ENCODE results near the gene CMBL.
"Not testable (repeated sequence)": the region's sequence is repeated elsewhere in the genome, so short reads cannot be mapped to it uniquely, and the experiment has no call there.

Gene CMBL

DNA sequence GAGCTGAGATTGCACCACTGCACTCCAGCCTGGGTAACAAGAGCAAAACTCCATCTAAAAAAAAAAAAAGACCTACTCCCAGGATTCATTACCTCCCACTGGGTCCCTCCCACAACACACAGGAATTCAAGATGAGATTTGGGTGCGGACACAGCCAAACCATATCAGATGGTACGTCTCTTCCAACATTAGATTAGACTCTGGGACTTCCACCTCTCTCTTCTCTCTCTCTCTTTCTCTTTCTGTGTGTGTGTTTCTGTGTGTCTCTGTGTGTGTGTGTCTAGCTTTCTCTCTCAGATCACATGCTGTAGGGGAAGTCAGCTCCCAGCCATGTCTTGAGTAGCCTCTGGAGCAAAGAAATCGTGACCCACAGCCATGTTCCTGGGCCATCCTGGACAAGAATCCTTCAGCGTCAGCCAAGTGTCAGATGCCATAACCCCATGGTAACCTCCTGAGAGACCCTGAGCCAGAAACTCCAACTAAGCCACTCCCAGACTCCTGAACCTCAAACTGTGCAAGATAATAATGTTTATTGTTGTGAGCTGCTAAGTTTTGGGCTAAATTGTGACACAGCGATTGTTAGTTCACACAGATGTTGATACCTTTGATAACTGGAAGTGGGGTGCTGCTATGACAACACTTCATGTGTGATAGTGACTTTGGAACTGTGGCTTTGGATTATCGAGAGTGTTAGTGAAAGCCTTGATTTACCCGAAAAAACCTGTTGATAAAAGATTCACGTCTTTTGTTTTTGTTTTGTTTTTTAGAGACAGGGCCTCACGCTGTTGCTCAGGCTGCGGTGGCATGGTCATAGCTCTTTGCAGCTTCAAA is 4.1 kb upstream of the CMBL start:
- in situ Hi-C loops (cut with HindIII; ENCODE audit: low sequenced_read_pairs) = no loop called here

DNA sequence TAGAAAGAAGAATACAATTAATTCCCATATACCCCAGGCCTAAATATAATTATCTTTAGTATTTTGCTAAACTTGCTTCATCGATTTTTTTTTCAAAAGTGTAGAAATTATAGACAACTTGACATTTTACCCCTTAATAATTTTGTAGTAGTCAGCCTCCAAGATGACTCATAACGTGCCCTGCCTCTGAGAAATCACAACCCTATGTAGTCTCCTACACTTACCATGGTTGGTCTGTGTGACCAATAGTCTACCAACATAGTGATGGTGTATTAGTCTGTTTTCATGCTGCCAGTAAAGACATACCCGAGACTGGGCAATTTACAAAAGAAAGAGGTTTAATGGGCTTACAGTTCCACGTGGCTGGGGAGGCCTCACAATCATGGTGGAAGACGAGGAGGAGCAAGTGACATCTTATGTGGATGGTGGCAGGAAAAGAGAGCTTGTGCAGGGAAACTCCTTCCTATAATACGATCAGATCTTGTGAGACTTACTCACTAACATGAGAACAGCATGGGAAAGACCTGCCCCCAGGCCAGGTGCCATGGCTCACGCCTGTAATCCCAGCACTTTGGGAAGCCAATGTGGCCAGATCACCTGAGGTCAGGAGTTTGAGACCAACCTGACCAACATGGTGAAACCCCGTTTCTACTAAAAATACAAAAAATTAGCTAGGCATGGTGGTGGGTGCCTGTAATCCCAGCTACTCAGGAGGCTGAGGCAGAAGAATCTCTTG is 3.3 kb upstream of the CMBL start:
- in situ Hi-C loops (cut with HindIII; ENCODE audit: low sequenced_read_pairs) = not testable (repeated sequence)

DNA sequence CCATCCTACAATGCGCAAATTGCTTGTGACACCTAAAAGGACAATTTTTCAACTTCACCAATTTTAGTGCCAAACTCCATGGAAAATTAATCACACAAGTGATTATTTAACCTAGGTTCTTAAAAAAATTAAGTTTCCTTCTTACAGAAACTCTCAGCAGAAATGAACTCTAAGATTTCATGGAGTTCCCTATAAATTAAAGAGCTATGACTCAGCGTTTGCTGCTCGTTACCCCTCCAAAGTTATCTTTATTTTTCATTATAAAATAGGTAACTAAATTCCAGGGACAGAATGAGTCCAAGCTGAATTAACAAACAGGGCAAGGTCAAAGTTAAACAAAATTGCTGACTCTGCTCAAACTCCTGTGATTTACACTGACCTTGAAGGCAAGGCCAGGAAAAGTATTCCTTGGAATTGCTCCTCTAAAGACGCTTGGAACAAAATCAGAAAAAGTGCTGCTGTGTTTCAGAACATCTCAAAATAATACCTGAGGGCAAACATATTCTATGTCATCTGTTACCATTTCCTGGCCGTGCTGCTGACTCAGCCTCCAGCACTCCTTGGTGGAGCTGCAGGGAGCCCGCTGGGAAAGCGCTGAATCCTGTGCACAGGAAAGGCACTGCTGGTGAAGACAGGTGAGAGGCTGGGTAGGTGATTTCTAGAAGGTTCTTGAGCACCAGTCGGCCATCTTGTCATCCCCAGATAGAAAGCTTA is 2.5 kb upstream of the CMBL start:
- in situ Hi-C loops (cut with HindIII; ENCODE audit: low sequenced_read_pairs) = no loop called here

DNA sequence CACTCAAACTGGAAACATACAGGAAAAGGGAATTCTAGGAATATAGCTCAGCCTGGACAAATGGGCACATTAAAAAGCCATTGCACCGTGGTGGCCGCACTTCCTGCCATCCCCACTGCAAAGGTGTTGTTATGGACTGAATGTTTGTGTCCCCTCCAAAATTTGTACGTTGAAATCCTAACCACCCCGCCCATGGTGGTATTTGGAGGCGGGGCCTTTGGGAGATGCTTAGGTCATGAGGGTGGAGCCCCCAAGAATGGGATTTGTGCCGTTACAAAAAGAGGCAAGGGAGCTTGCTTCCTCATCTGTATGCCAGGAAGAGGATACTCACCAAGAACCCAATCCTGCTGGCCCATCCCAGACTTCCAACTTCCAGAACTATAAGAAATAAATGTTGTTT is 1.1 kb upstream of the CMBL start:
- in situ Hi-C loops (cut with HindIII; ENCODE audit: low sequenced_read_pairs) = no loop called here

DNA sequence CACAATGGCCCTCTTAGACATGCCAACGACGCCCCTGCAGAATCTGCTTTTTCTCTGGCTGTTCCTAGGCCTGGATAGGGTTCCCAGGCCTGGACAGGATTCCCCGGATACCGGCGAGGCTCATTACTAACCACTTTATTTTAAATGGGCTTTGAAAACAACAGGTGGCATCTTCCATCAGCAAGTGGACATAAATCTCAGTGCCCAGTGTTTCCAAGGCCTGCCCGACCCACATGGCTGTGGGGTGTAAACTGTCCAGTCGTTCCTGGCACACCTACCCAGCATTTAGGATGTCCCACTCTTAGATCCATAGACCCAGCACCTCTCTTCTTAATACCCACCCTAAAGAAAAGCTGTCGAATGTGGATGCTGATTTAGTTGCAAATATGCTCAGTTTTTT is 896 bp downstream of the CMBL start:
- in situ Hi-C loops (cut with HindIII; ENCODE audit: low sequenced_read_pairs) = no loop called here

DNA sequence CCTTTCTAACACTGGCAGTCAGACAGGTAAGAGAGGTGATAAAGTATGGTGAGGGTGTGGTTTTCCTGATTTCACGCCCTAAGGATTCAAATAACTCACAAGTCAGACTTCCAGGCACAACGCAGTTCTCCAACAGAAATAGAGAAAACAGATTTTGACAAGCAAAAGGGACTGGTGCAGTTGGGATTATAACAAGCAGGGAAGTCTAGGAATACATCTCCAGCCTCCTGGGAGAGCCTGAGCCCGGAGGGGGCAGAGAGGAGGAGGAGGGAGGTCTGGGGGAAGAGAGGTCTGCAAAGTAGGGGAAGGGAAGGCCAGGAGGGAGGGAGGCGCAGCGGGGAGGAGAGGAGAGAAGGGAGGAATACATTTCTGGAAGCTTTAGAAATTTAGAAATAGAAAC is 1.6 kb downstream of the CMBL start:
- in situ Hi-C loops (cut with HindIII; ENCODE audit: low sequenced_read_pairs) = no loop called here

DNA sequence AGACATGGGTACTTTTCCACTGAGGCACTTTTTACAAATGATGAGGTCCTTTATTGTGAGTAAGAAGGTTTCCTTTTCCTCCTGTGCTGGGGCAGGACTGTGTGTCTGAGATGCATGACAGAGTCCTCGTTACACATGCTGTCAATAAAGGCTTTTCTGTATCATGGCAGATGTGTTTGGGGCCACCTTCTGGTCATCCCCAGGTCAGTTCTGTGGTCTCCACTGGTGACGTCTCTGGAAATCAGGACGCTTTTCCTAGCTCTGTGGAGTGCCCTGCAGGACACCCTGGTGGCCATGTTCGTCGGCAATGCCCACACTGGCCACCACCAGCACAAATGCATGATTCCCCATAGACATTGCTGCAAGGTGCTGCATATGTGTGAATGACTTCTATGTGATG is 2.8 kb downstream of the CMBL start:
- in situ Hi-C loops (cut with HindIII; ENCODE audit: low sequenced_read_pairs) = no loop called here

DNA sequence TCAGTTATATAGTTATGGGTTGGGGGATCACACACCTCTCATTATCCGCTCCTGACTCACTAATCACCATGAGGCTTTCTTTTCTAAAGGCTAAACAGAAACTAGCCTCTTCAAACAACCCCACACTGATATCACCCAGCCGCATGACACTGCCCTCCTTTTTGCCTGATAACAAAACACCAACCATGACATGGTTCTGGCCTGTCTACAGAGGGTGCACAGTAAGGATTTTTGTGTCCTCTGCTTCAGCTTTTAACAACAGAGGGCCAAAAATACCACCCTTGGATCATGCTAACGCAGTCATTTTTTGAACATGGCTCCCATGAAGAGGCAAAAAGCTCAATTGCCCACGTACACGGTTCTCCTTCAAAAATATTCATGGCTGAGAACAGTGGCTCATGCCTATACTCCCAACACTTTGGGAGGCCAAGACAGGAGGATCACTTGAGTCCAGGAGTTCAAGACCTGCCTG is 4.0 kb downstream of the CMBL start:
- in situ Hi-C loops (cut with HindIII; ENCODE audit: low sequenced_read_pairs) = no loop called here

DNA sequence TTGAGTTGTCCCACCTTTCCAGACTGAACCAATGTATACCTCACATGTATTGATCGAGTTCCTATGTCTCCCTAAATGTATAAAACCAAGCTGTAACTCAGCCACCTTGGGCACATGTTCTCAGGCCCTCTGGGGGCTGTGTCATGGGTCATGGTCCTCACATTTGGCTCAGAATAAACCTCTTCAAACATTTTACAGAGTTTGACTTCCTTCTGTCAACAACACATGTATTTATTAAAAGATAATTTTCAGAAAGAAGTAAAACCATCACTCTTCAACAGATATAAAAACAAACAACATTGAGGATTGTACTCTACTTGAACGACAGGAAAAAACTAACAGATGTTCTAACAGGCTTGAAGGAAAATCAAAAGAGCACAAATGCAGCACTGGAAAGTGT is 4.5 kb downstream of the CMBL start:
- in situ Hi-C loops (cut with HindIII; ENCODE audit: low sequenced_read_pairs) = no loop called here

DNA sequence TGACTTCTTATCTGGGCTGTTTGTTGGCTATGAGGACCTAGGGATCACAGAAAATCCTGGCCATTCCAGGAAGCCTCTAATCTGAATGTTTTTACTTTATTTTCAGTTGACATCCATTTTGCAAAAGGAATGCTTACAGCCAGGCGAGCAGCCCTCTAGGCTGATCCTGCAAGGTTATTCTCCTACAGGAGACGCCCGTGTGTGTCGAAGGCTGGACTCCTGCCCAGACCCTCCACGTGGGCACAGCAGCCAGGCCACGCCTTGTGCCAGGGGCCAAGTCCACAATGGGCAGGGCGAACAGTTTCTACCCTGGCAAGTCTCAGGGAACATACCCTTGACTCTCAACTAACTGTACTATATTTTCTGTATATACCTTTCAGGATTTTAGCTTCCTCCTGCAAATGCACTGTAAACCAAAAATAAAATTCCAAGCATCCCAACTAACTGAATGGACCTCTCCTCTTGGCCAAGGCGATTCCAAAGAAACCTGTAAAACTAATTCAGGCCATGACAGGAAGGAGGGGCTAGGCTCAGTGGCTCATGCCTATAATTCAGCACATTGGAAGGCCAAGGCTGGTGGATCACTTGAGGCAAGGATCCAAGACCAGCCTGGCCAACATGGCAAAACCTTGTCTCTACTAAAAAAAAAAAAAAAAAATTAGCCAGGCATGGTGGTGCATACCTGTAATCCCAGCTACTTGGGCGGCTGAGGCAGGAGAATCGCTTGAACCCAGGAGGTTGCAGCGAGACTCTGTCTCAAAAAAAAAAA is 5.7 kb downstream of the CMBL start:
- in situ Hi-C loops (cut with HindIII; ENCODE audit: low sequenced_read_pairs) = no loop called here

DNA sequence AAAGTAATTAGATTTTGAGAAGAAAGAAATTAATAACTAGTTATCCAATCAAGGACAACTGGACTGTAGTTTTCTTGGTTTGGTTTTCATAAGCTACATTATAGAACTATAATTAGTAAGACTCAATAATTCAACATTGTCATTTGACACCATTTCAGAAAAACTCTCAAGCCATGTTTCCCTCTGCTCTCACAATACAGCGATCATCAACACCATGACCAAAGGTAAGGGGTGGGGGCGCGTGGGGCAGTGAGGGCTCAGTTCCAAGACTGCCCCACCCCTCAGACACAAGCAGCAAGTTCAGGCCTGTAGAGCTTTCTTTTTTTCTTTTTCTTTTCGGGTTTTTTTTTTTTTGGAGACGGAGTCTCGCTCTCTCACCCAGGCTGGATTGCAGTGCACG is 6.4 kb downstream of the CMBL start:
- in situ Hi-C loops (cut with HindIII; ENCODE audit: low sequenced_read_pairs) = no loop called here

DNA sequence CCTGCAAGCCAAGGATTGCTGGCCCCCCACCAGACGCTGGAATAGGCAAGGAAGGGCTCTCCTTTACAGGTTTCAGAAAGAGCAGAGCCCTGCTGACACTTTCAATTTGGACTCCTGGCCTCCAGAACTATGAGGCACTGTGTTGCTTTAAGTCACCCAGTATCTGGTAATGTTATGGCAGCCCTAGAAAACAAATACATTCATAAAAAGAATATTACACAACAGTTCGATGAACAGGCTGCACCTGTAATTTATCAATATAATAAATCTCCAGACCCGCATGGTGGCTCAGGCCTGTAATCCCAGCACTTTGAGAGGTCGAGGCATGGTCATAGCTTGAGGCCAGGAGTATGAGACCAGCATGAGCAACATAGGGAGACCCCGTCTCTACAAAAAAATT is 7.5 kb downstream of the CMBL start:
- in situ Hi-C loops (cut with HindIII; ENCODE audit: low sequenced_read_pairs) = no loop called here

DNA sequence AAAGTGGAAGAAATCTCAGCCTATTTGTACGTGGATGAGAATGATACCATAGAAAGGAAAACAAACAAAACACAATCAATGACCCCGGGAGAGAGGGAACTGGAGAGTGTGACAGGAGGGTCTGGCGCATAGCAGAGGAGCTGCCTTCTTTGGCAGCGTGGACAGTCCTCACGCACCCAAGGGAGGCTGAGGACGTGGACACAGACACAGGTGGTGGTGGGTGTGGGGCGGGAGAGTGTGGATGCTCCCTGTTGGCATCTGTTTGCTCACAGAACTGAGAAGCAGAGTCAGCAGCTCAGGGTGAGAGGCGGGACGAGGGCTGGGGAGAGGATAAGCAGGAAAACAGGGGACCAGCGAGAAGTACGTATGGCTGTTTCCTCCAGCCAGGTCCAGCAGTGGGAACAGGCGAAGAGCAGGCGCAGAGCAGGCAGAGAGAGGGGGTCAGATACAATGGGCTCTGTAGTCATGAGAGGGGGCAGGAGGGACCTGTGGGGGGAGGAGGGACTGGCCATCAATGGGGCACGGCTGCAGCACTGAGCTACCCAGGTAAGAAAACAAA is 10.0 kb downstream of the CMBL start:
- in situ Hi-C loops (cut with HindIII; ENCODE audit: low sequenced_read_pairs) = no loop called here

DNA sequence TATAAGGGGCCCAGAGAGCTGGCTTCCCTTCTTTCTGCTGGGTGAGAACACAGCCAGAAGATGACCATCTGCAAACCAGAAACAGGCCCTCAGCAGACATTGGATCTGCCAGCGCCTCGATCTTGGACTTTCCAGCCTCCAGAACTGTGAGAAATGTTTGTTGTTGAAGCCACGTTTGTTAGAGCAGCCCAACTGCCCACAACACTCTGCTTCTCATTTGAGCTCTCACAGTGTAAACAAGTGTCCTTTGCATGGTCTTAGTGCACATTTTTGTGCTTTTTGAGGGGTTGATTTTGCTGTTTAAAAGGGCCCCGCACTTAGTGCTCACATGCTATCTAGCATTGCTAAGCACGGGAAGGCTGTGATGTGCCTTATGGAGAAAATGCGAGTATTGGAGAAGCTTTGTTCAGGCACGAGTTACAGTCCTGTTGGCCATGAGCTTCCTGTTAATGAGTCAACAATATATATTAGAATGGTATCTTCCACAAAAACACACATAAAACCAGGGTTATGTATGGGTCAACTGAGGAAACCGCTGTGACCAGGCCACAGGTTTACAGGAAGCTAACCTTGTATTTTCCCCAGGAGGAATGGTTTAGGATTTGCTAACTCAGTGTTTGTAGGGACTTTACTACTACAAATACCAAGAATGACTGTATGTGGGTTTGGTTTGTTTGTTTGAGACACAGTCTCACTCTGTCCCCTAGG is 11.9 kb downstream of the CMBL start:
- in situ Hi-C loops (cut with HindIII; ENCODE audit: low sequenced_read_pairs) = no loop called here

DNA sequence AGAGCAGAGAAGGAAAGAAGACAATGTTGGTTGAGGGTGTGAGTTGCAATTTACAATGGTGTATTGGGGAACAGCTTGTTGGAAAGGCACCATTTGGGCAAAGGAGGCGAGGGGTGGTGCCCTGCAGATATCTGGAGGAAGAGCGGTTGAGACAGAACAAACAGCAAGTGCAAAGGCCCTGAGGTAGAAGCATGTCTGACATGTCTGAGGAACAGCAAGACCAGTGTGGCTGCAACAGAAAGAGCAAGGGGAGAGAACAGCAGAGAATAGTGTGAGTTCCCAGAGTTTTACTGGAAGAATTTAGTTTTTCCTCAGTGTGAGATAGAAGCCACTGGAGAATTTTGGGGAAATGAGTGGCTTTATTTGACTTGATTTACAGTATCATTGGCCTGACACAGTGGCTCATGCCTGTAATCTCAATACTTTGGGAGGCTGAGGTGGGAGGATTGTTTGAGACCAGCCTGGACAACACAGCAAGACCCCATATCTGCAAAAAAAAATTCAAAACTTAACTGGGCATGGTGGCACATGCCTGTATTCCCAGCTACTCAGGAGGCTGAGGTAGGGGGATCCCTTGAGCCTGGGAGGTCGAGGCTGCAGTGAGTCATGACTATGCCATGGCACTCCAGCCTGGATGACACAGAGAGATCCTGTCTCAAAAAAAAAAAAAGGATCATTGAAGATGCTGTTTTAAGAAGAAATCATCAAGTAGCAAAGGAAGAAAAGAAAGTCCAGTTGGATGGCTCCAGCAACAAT is 13.6 kb downstream of the CMBL start:
- in situ Hi-C loops (cut with HindIII; ENCODE audit: low sequenced_read_pairs) = no loop called here

DNA sequence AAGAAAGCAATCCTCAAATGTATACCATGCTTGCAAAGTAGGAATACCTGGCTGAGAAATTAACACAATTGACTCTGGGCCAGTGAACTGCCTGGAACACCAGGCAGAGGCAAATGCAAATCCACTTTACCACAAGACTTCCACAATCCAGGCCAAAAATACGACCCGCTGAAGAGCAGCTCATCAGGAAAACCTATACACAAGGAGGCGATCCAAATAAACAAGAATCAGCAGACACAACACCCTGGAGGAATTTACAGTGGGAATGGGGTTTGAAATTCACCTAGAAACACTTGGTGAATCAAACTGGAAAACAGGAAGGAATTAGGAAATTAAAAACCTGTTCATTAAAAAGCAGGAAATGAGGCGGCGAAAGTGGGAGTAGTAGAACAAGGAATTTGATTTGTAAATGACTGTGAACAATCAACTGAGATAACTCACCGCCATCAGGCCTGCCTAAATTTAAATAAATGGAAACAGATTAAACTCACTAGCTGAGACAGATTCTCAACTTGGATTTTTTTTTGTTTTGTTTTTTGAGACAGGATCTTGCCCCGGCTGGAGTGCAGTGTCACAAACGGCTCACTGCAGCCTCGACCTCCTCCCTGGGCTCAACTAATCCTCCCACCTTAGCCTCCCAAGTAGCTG is 15.9 kb downstream of the CMBL start:
- in situ Hi-C loops (cut with HindIII; ENCODE audit: low sequenced_read_pairs) = no loop called here

DNA sequence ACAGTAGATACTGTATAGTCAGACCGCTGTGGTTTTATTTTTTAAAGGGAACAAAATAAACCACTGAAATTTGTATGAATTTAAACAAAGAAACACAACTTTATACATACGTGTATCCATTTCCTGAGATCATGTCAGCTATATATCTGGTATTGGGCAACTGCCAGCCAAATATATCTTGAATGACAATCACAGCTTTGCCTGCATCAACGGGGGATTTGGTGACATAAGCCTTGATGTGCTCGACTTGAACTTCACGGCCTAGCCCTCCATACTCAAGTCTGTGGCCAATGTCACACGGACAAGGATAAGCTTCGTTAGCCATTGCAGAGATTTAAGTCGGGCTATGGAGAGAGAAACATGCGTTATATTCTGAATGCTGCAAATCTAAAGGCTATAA is 17.3 kb downstream of the CMBL start:
- in situ Hi-C loops (cut with HindIII; ENCODE audit: low sequenced_read_pairs) = no loop called here

DNA sequence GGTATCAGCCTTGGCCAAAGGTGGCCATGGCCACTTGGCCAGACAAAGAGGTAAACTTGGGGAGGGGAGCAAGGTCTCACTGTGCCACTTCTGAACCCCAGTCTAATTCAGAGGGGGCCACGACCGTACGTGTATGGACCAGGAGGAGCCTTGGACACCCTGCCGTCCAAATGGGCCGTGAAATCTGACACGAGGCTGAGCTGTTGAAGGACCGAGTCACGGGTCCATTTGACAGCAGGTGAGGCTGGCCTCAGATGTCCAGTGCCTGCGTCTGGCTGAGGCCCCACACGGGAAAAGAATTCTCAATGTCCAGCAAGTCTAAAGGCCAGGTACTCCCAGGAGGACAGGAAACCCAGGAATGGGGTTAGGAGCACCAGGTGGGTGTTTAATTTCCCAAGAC is 17.7 kb downstream of the CMBL start:
- in situ Hi-C loops (cut with HindIII; ENCODE audit: low sequenced_read_pairs) = no loop called here

DNA sequence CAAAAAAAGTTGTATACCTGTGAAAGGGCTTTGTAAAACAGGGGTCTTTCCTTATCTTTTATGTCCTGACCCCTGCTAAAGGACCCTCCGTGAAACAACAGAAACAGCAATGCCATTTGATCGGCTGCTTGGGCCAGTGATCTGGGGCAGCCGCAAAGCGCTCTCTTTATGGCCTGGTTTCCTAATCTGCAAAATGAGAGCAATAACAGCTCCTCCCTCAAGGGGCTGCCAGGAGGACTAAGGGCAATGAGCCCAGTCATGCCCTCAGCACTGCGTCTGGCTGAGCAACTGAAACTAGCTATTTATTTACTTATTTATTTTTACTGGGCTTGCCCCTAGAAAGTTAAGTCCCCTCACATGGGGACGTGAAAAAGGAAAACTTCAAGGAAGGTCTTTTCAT is 18.3 kb downstream of the CMBL start:
- in situ Hi-C loops (cut with HindIII; ENCODE audit: low sequenced_read_pairs) = no loop called here
